NCI-H1694 treated with DMSO at 0.1 percent for 48 hours (cell line): ENCODE data around the gene PRKN.
"Not testable (repeated sequence)": the region's sequence is repeated elsewhere in the genome, so short reads cannot be mapped to it uniquely, and the experiment has no call there.

Experiments
- DNase-seq: peaks from one replicate; lab custom pipeline; 2025; lab: John Stamatoyannopoulos, UW

PRKN gene

GRCh38 chr6:161838306-161839035, 889.1 kb downstream of the PRKN start:
- DNase-seq, result no peak

- no peak for DNase-seq
Measured at GRCh38 chr6:161837854-161838253, 889.7 kb downstream of the PRKN start.

GRCh38 chr6:161837449-161837735, 890.2 kb downstream of the PRKN start:
- no peak for DNase-seq

- DNase-seq, result no peak
Measured at GRCh38 chr6:161836643-161837448, 890.7 kb downstream of the PRKN start.

GRCh38 chr6:161835500-161836215, 891.9 kb downstream of the PRKN start:
- DNase-seq, result no peak

- DNase-seq, result no peak
Measured at GRCh38 chr6:161834426-161834825, 893.1 kb downstream of the PRKN start.

GRCh38 chr6:161833099-161833860, 894.3 kb downstream of the PRKN start:
- no peak for DNase-seq

- DNase-seq, result no peak
Measured at GRCh38 chr6:161832622-161833021, 894.9 kb downstream of the PRKN start.

- no peak for DNase-seq
Measured at GRCh38 chr6:161830866-161831616, 896.5 kb downstream of the PRKN start.

GRCh38 chr6:161829291-161829729, 898.3 kb downstream of the PRKN start:
- DNase-seq, result no peak

- DNase-seq, result no peak
Measured at GRCh38 chr6:161828355-161828754, 899.2 kb downstream of the PRKN start.

GRCh38 chr6:161826512-161826911, 901.1 kb downstream of the PRKN start:
- no peak for DNase-seq

- not testable (repeated sequence) for DNase-seq
Measured at GRCh38 chr6:161822204-161822603, 905.4 kb downstream of the PRKN start.

- no peak for DNase-seq
Measured at GRCh38 chr6:161817881-161818280, 909.7 kb downstream of the PRKN start.

- no peak for DNase-seq
Measured at GRCh38 chr6:161815965-161816364, 911.6 kb downstream of the PRKN start.

GRCh38 chr6:161813156-161813555, 914.4 kb downstream of the PRKN start:
- DNase-seq, result no peak

GRCh38 chr6:161809971-161810370, 917.6 kb downstream of the PRKN start:
- no peak for DNase-seq

GRCh38 chr6:161804838-161805237, 922.7 kb downstream of the PRKN start:
- no peak for DNase-seq

GRCh38 chr6:161803131-161803530, 924.4 kb downstream of the PRKN start:
- DNase-seq, result no peak

- no peak for DNase-seq
Measured at GRCh38 chr6:161802231-161802630, 925.3 kb downstream of the PRKN start.

GRCh38 chr6:161798844-161799394, 928.6 kb downstream of the PRKN start:
- no peak for DNase-seq
